Mammary epithelial cell (primary cell): ENCODE results near the gene SLCO3A1.

Experiments used
- CTCF ChIP-seq, 2 donors: IDR thresholded peaks in 1 of 2; conservative IDR thresholded peaks in 1 of 2; 2 replicates each; pipeline ENCODE4 v1.5.1; 2011 to 2012; ENCODE audit warnings: inconsistent platforms in 2 of 2, low read length in 2 of 2, mild to moderate bottlenecking in 2 of 2, control low read depth in 1 of 2, low read depth in 1 of 2; ENCODE audit not compliant: insufficient read depth in 1 of 2; ENCODE audit errors: extremely low read depth in 1 of 2
- EZH2 ChIP-seq: IDR thresholded peaks from 2 replicates; pipeline ENCODE4 v1.6.1; 2012; ENCODE audit warnings: low read length, inconsistent platforms, borderline replicate concordance

DNA sequence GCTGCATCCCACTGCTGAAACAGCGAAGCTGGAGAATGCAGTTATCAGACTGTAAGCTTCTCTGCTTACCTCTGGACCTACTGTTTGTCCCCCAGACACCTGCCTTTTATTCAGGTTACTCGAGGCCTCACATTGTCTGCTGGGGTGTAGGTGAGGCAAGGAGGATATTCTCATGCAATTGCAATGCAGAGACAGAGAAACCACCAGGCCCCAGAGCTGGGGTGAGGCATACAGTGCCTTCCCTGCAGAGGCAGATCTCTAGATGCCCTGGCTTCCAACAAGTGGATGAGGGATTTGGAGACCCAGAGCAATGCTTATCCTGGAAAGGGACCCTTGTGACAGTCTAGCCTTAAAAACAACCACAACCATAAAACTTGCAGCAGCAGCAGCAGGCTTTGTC lies 276.7 kb downstream of the SLCO3A1 start:
- TF ChIP-seq CTCF (conservative IDR thresholded peaks at IDR 0.05 in 1 of 2, IDR thresholded peaks at IDR 0.05 in 1 of 2; ENCODE audit: extremely low read depth in 1 of 2, insufficient read depth in 1 of 2, low read depth in 1 of 2, low read length in 2 of 2) (no peak), EZH2 (no peak)
